Measurements from ENCODE around the gene TEF.

Gene TEF

GRCh38 chr22:41381329-41382097, at the start of gene TEF:
TSS of gene TEF (plus strand) at chr22:41381942. CDS start at chr22:41382045, 103 bp downstream.
- Histone ChIP-seq H3K4me2 (ENCODE audit: low read depth, low read length, poor library complexity, severe bottlenecking) (peak within 1 kb of the TSS; percentile 92), H4K20me1 (ENCODE audit: low read depth, low read length) (no peaks in the 10 kb centered on the region), H3K4me3 (ENCODE audit: insufficient read depth, low read length, poor library complexity, severe bottlenecking) (peak within 1 kb of the TSS; percentile 85), H3K79me2 (ENCODE audit: insufficient read depth, low read length) (no peaks in the 10 kb centered on the region), H3K9ac (ENCODE audit: low read length) (peak within 1 kb of the TSS; percentile 75), H3F3A (ENCODE audit: insufficient read depth) (no peaks in the 10 kb centered on the region), H3K27ac (ENCODE audit: low read depth, low read length) (peak within 1 kb of the TSS; percentile 64), H3K36me3 (ENCODE audit: low read length) (no peaks in the 10 kb centered on the region), H3K27me3 (ENCODE audit: low read length) (no peaks in the 10 kb centered on the region), H3K9me3 (ENCODE audit: insufficient read depth, low read length) (no peaks in the 10 kb centered on the region), H2AFZ (ENCODE audit: low read depth, low read length, severe bottlenecking) (peak within 1 kb of the TSS; percentile 72), H3K9me2 (replicated peaks; ENCODE audit: insufficient read depth, low read length) (no peaks in the 10 kb centered on the region)
- TF ChIP-seq EZH2phosphoT487 (conservative IDR thresholded peaks at IDR 0.05; ENCODE audit: low read length) = no peak
- TF ChIP-seq CTCF (IDR thresholded peaks at IDR 0.05; ENCODE audit: insufficient read depth, low read length, poor library complexity, severe bottlenecking) = no peak

GRCh38 chr22:41332217-41332939, 49.4 kb upstream of the TEF start:
- H3K9ac ChIP-seq (ENCODE audit: low read length) = no peak overlapping the region
- no peak overlapping the region for H3K27ac ChIP-seq (ENCODE audit: low read depth, low read length)
- no peak overlapping the region for H3K4me3 ChIP-seq (ENCODE audit: insufficient read depth, low read length, poor library complexity, severe bottlenecking)
- no peaks in the 10 kb centered on the region for H3K9me2 ChIP-seq (replicated peaks; ENCODE audit: insufficient read depth, low read length)
- H2AFZ ChIP-seq (ENCODE audit: low read depth, low read length, severe bottlenecking) = no peak overlapping the region
- H3F3A ChIP-seq (ENCODE audit: insufficient read depth) = no peaks in the 10 kb centered on the region
- H3K27me3 ChIP-seq (ENCODE audit: low read length) = no peaks in the 10 kb centered on the region
- no peaks in the 10 kb centered on the region for H4K20me1 ChIP-seq (ENCODE audit: low read depth, low read length)
- TF ChIP-seq EZH2phosphoT487 (conservative IDR thresholded peaks at IDR 0.05; ENCODE audit: low read length) = no peak
- TF ChIP-seq CTCF (IDR thresholded peaks at IDR 0.05; ENCODE audit: insufficient read depth, low read length, poor library complexity, severe bottlenecking) = no peak
- H3K79me2 ChIP-seq (ENCODE audit: insufficient read depth, low read length) = no peaks in the 10 kb centered on the region
- no peaks in the 10 kb centered on the region for H3K9me3 ChIP-seq (ENCODE audit: insufficient read depth, low read length)
- H3K4me2 ChIP-seq (ENCODE audit: low read depth, low read length, poor library complexity, severe bottlenecking) = no peak overlapping the region
- no peaks in the 10 kb centered on the region for H3K36me3 ChIP-seq (ENCODE audit: low read length)

- Histone ChIP-seq H3F3A (ENCODE audit: insufficient read depth) (no peaks in the 10 kb centered on the region), H3K9me3 (ENCODE audit: insufficient read depth, low read length) (no peaks in the 10 kb centered on the region), H2AFZ (ENCODE audit: low read depth, low read length, severe bottlenecking) (no peak overlapping the region), H3K4me3 (ENCODE audit: insufficient read depth, low read length, poor library complexity, severe bottlenecking) (no peak overlapping the region), H3K79me2 (ENCODE audit: insufficient read depth, low read length) (no peaks in the 10 kb centered on the region), H4K20me1 (ENCODE audit: low read depth, low read length) (no peaks in the 10 kb centered on the region), H3K27me3 (ENCODE audit: low read length) (no peaks in the 10 kb centered on the region), H3K27ac (ENCODE audit: low read depth, low read length) (no peak overlapping the region), H3K9me2 (replicated peaks; ENCODE audit: insufficient read depth, low read length) (no peaks in the 10 kb centered on the region), H3K4me2 (ENCODE audit: low read depth, low read length, poor library complexity, severe bottlenecking) (no peak overlapping the region), H3K9ac (ENCODE audit: low read length) (no peak overlapping the region), H3K36me3 (ENCODE audit: low read length) (no peaks in the 10 kb centered on the region)
- no peak for TF ChIP-seq EZH2phosphoT487 (conservative IDR thresholded peaks at IDR 0.05; ENCODE audit: low read length)
- no peak for TF ChIP-seq CTCF (IDR thresholded peaks at IDR 0.05; ENCODE audit: insufficient read depth, low read length, poor library complexity, severe bottlenecking)
These were observed 47.9 kb upstream of the TEF start for GRCh38 chr22:41333806-41334205.

Data from SU-DHL-6 (cell line).